RWPE1 (cell line): ENCODE data around the gene AGRN.

ENCODE experiments used
- CTCF ChIA-PET: fragments of 350-600 bp; sonication (Branson Sonifier 250); formaldehyde crosslinking; extraction: SDS; loops from one replicate; lab custom pipeline; 2021; lab: Yijun Ruan, JAX
- POLR2A ChIA-PET: fragments of 400-600 bp; formaldehyde crosslinking; extraction: SDS; loops from one replicate; lab custom pipeline; 2020; ENCODE audit warnings: antibody characterized with exemption; ENCODE audit not compliant: low non-redundant PET; lab: Yijun Ruan, JAX
- DNase-seq: peaks from one replicate; pipeline ENCODE4 v3.0.0; 2012; ENCODE audit warnings: low spot score
- H3K27ac ChIP-seq: fragments of 450-650 bp; 2 replicates; pipeline ENCODE4 v1.5.1; 2017
- TF ChIP-seq, protein P1 (sequence below): fragments of 450-650 bp; conservative IDR thresholded peaks from 2 replicates; pipeline ENCODE4 v1.5.1; 2017; ENCODE audit warnings: low read depth, mild to moderate bottlenecking

The AGRN gene

DNA sequence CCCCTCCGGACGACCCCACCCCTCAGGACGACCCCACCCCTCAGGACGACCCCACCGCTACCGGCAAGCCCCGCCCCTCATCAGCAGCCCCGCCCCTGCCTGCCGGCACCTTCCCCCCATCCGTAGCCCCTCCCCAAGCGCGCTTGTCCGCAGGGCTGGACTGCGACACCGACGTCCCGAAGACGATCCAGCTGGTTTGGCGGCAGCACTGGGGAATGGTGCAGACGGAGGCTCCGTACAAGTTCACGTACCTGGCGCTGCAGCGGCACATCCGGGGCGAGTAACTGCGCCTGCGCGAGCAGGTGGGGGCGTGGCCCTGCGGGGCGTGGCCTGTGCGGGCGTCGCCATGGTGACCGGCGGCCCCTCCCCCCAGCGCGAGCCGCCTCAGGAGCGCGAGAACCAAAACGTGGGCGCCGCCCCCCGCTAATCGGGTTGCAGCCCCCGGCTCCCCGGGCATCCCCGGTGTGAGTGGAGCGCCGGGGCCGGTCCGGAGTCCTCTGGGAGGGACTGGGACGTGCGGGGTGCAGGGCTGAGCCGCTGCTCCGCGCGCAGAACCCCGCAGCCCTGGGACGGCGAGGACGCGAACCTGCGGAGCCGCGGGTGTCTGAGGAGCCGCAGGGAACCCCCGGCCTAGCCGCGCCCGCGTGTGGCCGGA lies 49.3 kb downstream of the AGRN start:
- CTCF ChIA-PET: interaction anchor here (0.6 to 3.0 kb wide), 2 partner anchors 8 to 68 kb away, joined by 3 to 11 read pairs; no protein-coding TSS in a partner anchor
- peak overlapping the region; percentile 68 for H3K27ac ChIP-seq
- TF ChIP-seq, protein P1, sequence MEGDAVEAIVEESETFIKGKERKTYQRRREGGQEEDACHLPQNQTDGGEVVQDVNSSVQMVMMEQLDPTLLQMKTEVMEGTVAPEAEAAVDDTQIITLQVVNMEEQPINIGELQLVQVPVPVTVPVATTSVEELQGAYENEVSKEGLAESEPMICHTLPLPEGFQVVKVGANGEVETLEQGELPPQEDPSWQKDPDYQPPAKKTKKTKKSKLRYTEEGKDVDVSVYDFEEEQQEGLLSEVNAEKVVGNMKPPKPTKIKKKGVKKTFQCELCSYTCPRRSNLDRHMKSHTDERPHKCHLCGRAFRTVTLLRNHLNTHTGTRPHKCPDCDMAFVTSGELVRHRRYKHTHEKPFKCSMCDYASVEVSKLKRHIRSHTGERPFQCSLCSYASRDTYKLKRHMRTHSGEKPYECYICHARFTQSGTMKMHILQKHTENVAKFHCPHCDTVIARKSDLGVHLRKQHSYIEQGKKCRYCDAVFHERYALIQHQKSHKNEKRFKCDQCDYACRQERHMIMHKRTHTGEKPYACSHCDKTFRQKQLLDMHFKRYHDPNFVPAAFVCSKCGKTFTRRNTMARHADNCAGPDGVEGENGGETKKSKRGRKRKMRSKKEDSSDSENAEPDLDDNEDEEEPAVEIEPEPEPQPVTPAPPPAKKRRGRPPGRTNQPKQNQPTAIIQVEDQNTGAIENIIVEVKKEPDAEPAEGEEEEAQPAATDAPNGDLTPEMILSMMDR: no peak
- peak; percentile 86 for DNase-seq
- POLR2A ChIA-PET: interaction anchor here (0.6 kb wide), 1 partner anchor 182 kb away, joined by 5 read pairs; no protein-coding TSS in a partner anchor

DNA sequence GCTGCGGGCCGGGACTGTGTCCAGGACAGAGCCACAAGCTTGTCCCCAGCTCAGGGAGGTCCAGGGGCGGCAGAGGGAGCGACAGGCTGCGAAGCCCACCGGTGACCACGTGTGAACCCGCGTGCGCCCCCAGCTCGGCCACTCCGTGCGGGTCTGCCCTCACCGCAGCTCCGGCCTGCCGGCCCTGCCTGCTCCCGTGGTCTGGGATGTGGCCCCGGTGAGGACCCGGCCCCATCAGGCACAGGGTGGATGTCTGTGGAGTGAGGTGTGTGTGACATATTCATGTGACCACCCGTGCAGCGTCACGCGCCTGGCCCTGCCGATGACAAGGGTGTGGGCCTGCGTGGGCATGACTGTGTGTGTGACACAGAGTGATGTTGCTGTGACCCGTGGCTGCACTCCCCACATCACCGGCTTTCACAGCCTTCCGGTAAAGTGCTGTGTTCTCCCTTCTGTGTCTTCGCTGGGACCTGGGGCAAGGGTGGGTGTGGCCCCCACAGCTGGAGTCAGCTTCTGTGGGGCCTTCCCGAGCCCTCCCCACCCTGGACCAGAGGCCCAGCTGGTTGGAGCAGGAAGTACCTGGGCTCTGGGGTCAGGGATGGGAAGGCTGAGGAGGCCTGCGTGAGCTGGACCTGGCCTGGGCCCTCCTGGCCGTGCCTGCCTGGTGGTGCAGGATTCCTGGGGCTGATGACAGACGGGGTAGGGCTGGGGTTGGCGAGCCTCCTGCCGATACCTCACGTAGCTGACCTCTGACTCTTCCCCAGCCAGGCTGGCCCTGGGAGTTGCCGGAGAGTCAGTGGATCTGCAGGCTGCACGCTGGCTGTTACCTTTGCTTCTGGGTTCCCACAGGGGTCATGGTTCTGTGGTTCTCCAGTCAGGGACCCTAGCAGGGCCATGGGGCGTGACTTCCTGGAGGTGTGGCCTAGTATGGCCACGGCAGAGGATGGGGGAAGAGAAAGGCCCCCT lies 50.1 kb downstream of the AGRN start:
- TF ChIP-seq, protein P1: no peak
- POLR2A ChIA-PET: interaction anchor here (0.6 to 0.7 kb wide), 2 partner anchors 159 to 181 kb away, joined by 3 to 5 read pairs; no protein-coding TSS in a partner anchor
- H3K27ac ChIP-seq: peak overlapping the region; percentile 68
- CTCF ChIA-PET: interaction anchor here (0.6 to 3.0 kb wide), 2 partner anchors 9 to 68 kb away, joined by 3 to 11 read pairs; no protein-coding TSS in a partner anchor
- DNase-seq: no peak

DNA sequence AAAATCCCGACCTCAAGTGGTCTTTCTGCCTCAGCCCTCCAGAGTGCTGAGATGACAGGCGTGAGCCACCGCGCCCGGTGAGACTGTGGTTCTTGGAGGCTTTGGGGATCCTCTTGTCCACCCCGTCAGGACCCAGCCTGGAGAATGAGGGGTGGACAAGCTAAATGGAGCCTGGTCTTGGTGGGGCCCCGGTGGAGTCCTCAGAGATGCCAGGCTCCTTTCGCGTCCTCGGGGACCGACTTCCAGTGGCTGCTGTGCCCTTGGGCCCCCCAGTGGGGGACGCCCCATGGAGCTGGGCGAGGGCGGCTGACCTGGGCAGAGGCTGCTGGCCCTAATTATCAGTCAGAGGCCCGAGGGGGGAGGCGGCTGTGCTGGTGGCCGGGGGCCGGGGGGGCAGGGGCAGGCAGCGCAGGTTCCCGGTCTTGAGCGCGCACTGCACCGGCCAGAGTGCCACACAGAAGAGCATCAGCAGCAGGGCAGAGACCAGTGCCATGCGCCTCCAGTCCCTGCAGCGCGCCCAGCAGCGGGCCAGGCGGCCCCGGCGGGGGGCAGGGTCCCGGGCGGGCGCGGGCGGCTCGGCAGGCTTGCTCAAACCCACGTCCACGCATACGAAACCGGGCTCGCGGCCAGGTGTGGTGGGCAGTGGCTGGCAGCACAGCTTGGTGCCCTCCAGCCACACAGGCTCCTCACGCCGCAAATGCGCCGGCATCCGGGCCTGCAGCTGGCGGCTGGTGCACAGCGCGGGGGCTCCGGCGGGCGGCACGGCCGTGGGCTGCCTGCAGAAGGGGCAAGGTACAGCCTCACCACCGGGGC lies 51.8 kb downstream of the AGRN start:
- ChIA-PET POLR2A (no interaction called here), CTCF (interaction anchor here (1.1 kb wide), 1 partner anchor 8 kb away, joined by 3 read pairs; no protein-coding TSS in a partner anchor)
- H3K27ac ChIP-seq: no peak overlapping the region
- no peak for DNase-seq
- TF ChIP-seq, protein P1: no peak

DNA sequence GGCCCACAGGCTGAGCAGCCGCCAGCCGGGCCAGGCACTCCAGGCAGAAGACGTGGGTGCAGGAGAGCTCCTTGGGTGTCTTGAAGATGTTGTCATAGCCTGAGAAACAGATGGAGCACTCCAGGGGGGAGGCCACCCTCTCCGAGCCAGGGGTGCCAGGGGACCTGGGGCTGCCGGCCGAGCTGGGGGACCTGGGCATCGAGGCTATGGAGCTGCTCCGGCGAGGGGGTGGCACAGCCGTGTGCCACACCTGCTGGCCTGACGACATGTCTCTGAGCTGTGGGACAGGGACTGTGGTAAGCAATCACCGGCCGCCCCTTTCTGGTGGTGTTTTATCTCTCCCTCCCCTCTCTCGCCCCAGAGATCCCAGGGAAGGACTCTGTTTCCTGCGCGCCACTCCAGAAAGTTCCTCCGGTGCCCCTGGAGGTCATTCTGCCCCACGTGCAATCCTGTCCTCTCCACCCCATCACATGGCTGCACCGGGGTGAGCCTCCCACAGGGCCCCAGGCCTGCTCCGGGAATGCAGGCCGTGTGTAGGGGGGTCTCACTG lies 52.5 kb downstream of the AGRN start:
- no peak overlapping the region for H3K27ac ChIP-seq
- TF ChIP-seq, protein P1: no peak
- DNase-seq: no peak
- CTCF ChIA-PET: interaction anchor here (1.1 kb wide), 1 partner anchor 9 kb away, joined by 3 read pairs; no protein-coding TSS in a partner anchor
- POLR2A ChIA-PET: no interaction called here

DNA sequence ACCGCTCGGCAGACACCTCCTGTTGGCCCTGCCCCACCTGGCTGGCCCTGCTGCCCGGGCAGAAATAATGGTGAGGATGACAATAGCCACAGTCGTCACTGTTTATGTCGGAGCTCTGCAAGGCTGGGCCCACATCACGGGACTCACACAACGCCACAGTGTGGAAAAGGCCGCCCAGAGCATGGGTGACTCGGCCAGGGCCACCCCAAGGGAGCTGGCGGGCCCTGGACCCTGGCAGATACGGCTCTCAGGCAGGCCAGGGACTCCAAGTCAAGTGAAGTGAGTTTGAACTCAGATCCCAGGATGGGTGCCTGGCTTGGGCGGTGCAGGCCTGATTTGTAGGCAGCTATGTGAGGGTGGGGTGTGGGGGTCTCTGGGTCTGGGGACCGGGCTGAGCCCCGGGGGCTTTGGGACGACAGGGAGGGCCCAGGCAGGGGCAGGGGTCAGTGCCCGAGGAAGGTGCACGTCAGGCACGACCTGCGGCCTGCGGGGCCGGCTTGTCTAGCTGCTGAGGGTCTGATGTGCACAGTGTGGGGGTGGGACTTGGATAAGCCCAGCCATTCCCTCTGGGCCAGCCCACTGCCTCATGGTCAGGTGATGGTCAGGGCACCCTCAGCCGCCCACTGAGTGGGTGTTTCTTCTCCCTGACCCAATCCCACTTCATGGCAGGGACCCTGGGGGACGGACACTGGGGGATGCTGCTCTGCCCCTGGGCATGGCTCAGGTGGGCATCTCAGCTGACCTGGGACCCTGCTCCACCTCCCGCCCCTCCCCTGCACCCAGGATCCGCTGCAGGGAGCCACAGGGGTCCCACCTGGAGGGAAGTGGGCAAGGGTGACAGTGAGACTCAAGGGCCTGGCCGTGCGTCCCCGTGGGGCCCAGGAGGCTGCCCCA lies 53.2 kb downstream of the AGRN start:
- no peak for DNase-seq
- TF ChIP-seq, protein P1: no peak
- ChIA-PET POLR2A (no interaction called here), CTCF (interaction anchor here (1.1 kb wide), 2 partner anchors 10 to 71 kb away, joined by 3 read pairs; no protein-coding TSS in a partner anchor)
- H3K27ac ChIP-seq: peak overlapping the region; percentile 57
